HL-60 (cell line): ENCODE measurements around the gene MTREX.

Experiments used
- GABPA ChIP-seq: IDR thresholded peaks from 2 replicates; pipeline ENCODE4 v1.6.1; 2012; ENCODE audit warnings: low read depth
- POLR2AphosphoS5 ChIP-seq: IDR thresholded peaks from 2 replicates; pipeline ENCODE4 v1.6.1; 2012; ENCODE audit warnings: low read depth
- REST ChIP-seq: IDR thresholded peaks from 2 replicates; pipeline ENCODE4 v1.6.1; 2012; ENCODE audit warnings: low read depth; ENCODE audit not compliant: insufficient replicate concordance
- SPI1 ChIP-seq: IDR thresholded peaks from 2 replicates; pipeline ENCODE4 v1.6.1; 2012; ENCODE audit warnings: low read depth, mild to moderate bottlenecking, borderline replicate concordance
- TF ChIP-seq, protein P1 (sequence below): IDR thresholded peaks from one replicate; pipeline ENCODE4 v1.5.1; 2011; ENCODE audit warnings: low read length, control low read depth, inconsistent platforms; ENCODE audit not compliant: insufficient read depth

DNA sequence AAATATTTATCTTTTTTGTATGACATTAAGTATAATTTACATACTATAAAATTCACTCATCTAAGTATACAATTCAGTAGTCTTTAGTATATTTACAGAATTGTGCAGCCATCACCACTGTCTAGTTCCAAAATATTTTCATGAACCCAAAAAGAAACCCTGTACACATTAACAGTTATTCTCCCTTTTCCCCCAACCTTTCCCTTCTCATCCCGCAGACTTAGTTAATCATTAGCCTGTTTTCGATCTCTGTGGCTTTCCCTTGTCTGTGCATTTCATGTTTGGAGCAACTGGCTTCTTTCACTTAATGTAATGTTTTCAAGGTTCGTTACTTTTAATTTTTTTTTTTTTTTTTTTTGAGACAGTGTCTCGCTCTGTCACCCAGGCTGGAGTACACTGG lies 37.5 kb downstream of the MTREX start:
- TF ChIP-seq, protein P1, sequence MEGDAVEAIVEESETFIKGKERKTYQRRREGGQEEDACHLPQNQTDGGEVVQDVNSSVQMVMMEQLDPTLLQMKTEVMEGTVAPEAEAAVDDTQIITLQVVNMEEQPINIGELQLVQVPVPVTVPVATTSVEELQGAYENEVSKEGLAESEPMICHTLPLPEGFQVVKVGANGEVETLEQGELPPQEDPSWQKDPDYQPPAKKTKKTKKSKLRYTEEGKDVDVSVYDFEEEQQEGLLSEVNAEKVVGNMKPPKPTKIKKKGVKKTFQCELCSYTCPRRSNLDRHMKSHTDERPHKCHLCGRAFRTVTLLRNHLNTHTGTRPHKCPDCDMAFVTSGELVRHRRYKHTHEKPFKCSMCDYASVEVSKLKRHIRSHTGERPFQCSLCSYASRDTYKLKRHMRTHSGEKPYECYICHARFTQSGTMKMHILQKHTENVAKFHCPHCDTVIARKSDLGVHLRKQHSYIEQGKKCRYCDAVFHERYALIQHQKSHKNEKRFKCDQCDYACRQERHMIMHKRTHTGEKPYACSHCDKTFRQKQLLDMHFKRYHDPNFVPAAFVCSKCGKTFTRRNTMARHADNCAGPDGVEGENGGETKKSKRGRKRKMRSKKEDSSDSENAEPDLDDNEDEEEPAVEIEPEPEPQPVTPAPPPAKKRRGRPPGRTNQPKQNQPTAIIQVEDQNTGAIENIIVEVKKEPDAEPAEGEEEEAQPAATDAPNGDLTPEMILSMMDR: no peak
- TF ChIP-seq GABPA (no peak), REST (no peak), POLR2AphosphoS5 (no peak), SPI1 (no peak)
